GM10847 (cell line): Measurements from ENCODE around the gene AP1S2.
A peak's percentile ranks its signal among the peaks of the same experiment; 100 is the strongest.

ENCODE experiments used
- POLR2A ChIP-seq: IDR thresholded peaks from 2 replicates; pipeline ENCODE4 v1.6.1; 2011; ENCODE audit not compliant: insufficient read length; ENCODE audit errors: extremely low read depth

Gene AP1S2

DNA sequence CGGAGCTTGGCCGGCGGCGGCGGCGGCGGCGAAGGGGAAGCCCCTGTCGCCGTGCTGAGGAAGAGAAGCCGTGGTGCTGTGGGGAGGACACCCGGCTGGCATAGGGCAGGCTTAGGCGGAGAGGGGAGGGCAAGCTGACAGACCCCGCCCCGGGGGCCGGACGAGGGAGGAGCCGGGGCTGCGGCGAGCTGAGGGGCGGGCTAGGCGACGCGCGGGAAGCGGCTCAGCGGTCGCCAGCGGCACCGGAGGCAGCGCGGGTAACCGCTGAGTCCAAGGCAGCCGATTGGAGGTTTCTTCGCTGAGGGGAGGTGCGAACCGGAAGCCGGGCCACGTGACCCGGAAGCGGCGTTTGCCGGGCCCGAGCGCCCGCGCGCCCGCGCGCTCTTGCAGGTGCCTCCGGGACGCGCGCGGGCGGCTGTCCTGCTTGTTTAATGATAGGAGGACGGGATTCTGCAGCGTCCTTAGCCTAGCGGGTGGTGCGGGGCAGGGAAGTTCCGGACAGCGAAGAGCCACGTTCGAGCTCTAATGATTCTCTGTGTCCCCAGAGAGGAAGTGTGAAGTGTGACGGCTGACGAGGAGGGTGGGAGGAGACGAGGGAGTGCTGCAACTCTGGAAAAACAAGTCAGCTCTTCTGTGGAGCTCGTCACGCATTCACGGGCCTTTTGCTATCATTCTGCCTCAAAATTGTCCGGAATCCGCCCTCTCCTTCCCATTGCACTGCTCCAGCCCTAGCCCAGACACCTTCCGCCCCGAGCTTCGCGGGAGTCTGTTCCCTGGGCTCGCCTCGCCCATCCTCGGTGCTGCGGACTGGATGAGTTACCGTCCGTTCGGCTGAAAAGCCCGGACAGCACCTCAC, at the start of gene AP1S2:
TSS of gene AP1S2 (minus strand) at position 102 of the 856 bp plus-strand sequence. CDS start 2,289 bp downstream, outside the sequence.
- TF ChIP-seq POLR2A = peak; percentile 52

DNA sequence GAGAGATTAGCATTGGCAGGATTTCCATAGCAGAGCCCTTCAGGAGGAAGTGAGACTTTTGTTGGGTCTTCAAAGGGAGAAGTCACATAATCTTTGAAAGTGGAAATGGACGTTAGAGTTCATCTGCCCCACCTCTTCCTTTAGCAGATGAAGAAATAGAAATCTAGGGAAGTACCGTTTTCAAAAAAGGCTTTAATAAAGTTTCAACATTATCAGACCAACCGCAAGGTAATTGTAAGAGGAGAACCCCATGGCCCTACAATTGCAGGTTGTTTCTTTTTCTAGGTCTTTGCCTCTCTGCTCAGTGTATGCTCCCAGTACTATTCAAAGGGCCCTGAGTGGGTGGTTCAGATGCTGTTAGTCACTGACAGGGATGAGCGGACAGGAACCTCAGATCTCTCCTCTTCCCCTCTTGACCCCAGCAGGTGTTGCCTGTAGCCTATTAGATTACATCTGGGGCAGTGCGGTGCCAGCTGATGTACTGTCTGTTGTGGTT, 48.6 kb upstream of the AP1S2 start:
- no peak for TF ChIP-seq POLR2A

GRCh38 chrX:15895334-15895733, 40.7 kb upstream of the AP1S2 start:
- no peak for TF ChIP-seq POLR2A

- no peak for TF ChIP-seq POLR2A
Measured at GRCh38 chrX:15894724-15895123, 40.1 kb upstream of the AP1S2 start.

DNA sequence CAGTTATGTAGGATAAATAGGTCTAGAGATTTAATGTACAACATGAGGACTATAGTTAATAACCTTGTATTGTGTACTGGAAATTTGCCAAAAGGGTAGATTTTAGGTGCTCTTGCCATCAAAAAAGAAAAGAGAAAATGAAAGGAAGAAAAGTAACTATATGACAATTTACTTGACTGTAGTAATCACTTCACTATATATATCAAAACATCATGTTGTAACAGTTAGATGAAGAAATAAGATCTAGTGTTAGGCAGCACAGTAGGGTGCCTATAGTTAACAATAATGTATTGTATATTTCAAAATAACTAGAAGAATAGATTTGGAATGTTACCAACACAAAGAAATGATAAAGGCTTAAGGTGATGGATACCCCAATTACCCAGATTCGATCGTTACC, 35.9 kb upstream of the AP1S2 start:
- no peak for TF ChIP-seq POLR2A

DNA sequence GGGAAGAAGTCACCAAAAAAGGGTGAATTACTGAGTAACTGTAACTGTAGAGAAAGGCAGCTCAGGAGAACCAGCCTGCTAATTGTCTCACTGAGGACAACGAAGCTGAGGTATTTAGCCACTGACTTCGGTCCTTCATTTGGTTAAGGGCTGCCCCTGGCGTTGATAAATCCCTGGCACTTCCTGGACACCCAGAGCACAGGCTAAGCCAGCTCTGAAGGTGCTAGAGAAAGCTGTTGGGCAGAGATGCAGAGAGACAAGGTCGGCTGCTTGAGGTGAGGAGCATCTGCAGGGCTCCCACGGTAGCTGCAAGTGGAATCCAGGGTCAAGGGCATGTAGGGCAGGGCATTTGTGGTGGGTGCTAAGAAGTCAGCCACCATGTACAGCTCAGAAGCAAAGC, 33.4 kb upstream of the AP1S2 start:
- TF ChIP-seq POLR2A = no peak

DNA sequence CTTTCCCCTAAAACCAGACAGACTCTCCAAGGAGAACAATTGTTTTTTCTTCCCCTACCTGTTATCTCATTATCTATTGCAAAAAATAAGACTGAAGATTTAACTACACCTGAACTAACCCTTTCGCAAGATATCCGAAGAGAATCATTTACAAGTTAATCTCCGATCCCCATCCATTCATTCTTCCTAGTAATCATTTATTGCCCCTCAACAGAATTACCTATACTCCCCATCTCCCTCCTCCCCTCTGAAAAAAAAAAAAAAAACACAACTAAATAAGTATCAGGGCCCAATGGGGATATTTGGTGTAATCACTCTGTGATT, 28.9 kb upstream of the AP1S2 start:
- TF ChIP-seq POLR2A = no peak

GRCh38 chrX:15882704-15883539, 28.3 kb upstream of the AP1S2 start:
- no peak for TF ChIP-seq POLR2A

GRCh38 chrX:15881381-15881897, 26.8 kb upstream of the AP1S2 start:
- TF ChIP-seq POLR2A = no peak

DNA sequence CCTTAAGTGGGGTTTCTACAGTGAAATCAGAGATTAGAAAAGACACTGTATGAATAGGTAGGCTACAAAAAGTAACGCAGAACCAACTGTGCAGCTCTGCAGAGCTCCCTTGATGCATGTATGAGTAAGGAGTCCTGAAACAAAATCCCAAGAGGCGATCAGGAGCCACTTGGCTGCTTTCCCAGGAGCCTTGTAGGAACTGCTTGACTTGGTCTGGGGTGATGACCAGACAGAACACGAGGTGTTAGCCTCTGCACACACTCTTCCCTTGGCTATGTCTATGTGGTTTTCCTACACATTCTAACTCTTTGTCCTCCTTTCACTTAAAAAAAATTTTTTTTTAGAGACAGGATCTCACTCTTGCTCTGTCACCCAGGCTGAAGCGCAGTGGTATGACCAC, 22.8 kb upstream of the AP1S2 start:
- TF ChIP-seq POLR2A = no peak

DNA sequence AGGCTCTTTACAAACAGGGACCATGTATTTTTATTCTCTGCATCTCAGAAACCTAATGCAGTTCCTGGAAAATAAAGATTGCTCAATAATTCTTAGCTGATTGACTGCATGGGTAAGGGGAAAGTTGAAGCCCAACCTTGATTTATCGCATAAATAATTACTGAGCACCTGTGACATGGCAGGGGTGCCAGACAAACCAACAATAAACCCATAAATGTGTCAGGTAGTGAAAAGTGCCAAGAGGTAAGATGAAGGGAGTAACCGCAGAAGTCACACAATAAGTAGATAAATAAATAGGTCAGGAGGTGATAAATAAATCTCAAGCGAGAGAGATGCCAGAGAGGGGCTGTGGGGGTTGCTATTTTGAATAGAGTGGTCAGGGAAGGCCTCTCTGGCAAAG, 20.1 kb upstream of the AP1S2 start:
- no peak for TF ChIP-seq POLR2A

DNA sequence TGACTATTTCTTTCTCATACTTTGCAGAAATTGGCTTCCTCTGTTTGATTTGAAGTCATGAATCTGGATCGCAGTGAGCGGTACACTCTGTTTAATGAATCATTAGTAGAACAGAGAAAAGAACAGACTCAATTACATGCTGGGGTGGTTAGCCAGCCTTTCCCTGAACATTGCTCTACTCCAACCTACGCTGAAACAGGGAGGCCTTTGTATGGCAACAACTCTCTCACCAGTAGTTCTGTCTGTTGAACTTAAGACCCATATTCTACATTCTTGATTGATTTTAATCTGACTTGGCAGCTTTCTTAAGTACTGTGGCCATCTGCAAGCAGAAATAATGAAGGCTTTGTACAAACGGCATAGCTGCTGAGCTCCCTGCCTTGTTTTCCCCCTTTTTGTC, 19.0 kb upstream of the AP1S2 start:
- no peak for TF ChIP-seq POLR2A

DNA sequence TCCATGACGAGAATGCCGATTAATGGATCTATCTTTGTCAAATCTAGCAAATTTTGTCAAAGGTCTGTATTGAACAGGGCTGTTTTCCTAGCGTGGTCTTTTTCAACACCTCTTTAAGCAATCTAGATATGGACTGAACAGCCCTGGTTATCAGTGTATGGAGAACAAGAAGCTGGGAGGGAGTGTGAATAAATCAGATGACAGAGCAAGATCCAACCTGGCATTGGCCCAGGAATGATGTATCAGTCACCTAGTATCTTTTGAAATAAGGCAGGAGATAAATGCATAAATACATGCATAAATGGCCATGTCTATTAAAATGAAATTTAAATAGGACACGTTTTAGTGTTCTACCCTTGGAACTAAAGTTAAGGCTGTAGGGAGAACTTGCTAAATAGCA, 15.7 kb upstream of the AP1S2 start:
- TF ChIP-seq POLR2A = no peak

- no peak for TF ChIP-seq POLR2A
Measured at GRCh38 chrX:15869695-15870094, 15.1 kb upstream of the AP1S2 start.

- TF ChIP-seq POLR2A = no peak
Measured at GRCh38 chrX:15866147-15866546, 11.5 kb upstream of the AP1S2 start.

DNA sequence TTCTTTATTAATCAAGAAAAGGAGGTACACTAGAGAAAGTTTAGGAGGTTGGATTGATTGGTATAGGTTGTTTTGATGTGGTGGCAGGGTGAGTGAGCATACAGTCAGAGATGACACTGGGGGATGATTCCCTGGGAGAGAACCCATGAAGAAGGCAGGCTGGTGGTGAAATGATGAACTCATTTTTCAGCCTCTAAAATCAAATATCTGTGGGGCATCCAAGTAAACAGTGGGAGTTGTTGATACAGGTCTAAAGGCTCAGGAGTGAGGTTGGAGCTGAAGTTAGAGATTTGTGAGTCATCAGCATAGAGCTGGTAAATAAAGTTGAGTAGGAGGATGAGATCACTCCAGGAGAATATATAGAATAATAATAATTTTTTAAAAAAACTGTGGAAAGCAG, 10.0 kb upstream of the AP1S2 start:
- no peak for TF ChIP-seq POLR2A

GRCh38 chrX:15864023-15864422, 9.4 kb upstream of the AP1S2 start:
- TF ChIP-seq POLR2A = no peak

GRCh38 chrX:15860921-15861320, 6.3 kb upstream of the AP1S2 start:
- TF ChIP-seq POLR2A = no peak
